ENCODE data around the gene NAMPT.
"Not testable (repeated sequence)": the region's sequence is repeated elsewhere in the genome, so short reads cannot be mapped to it uniquely, and the experiment has no call there.

NAMPT gene

GRCh38 chr7:106224797-106225196 lies 60.0 kb downstream of the NAMPT start:
- DNase-seq = no peak

- no peak for DNase-seq
These were observed 61.6 kb downstream of the NAMPT start for GRCh38 chr7:106223156-106223555.

DNA sequence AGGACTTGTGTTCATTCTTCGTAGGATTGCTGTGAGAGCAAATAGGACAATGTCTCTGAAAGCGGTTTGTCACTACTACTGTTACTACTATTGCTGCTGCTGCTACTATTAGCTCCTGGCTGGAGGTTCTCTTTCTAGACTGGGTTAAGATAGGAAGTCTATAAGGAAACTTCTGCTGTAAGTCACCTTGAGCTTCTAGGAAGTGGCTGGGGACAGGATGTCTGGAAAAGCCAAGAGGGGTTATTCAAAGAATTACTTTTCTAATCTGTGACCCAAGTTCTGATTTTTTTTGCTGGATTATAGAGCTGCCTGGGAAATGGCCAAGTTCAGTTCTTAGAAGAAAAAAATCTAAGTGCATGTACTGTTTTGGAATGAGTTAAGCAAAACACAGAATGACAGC lies 62.2 kb downstream of the NAMPT start:
- DNase-seq = no peak

DNA sequence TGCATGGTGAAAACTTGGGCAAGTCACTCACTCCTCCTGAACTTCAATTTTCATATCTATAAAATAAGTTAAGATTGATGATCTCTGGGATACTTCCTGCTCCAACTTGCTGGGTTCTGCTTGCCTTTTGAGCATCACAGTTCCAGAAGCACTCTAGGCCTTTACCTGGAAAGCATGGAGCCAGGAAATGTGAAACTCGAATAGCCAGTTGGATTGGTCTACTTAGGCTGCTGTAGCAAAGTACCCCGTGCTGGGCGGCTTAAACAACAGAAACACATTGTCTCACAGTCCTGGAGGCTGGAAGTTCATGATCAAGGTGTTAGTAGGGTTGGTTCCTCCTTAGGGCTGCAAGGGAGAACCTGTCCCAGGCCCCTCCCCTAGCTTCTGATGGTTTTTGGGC lies 64.5 kb downstream of the NAMPT start:
- no peak for DNase-seq

- DNase-seq = no peak
These were observed 65.6 kb downstream of the NAMPT start for GRCh38 chr7:106219170-106219569.

DNA sequence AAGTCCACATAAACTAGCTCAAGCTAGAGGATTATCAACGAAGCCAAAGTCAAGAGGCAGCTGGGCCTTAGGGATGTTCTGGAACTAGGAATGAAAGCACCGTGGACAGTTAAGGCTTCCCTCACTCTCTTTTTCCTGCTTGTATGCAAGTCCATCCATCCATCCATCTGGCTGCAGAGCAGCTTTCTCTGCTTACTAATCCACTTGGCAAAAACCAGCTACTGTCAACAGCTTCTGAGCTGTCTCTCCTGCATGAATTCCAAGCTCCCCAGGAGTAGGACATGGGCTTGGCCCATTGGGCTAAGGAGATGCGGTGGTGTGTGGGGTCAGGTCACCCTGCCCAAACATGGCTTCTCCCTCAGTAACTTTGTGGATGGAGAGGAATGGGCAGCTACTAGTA lies 66.2 kb downstream of the NAMPT start:
- DNase-seq = no peak

GRCh38 chr7:106216923-106217542 lies 67.8 kb downstream of the NAMPT start:
- peak; percentile 9 for DNase-seq

GRCh38 chr7:106216517-106216922 lies 68.3 kb downstream of the NAMPT start:
- no peak for DNase-seq

- DNase-seq = no peak
These were observed 68.8 kb downstream of the NAMPT start for GRCh38 chr7:106215868-106216516.

DNA sequence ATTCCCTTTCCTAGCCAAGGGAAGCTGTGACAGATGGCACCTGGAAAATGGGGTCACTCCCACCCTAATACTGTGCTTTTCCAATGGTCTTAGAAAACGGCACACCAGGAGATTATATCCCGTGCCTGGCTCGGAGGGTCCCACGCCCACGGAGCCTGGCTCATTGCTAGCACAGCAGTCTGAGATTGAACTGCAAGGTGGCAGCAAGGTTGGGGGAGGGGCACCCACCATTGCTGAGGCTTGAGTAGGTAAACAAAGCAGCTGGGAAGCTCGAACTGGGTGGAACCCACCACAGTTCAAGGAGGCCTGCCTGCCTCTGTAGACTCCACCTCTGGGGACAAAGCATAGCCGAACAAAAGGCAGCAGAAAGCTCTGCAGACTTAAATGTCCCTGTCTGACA lies 75.8 kb downstream of the NAMPT start:
- DNase-seq = not testable (repeated sequence)

- no peak for DNase-seq
These were observed 77.8 kb downstream of the NAMPT start for GRCh38 chr7:106206826-106207541.

- DNase-seq = no peak
These were observed 79.1 kb downstream of the NAMPT start for GRCh38 chr7:106205621-106206222.

- no peak for DNase-seq
These were observed 81.3 kb downstream of the NAMPT start for GRCh38 chr7:106203473-106203872.

DNA sequence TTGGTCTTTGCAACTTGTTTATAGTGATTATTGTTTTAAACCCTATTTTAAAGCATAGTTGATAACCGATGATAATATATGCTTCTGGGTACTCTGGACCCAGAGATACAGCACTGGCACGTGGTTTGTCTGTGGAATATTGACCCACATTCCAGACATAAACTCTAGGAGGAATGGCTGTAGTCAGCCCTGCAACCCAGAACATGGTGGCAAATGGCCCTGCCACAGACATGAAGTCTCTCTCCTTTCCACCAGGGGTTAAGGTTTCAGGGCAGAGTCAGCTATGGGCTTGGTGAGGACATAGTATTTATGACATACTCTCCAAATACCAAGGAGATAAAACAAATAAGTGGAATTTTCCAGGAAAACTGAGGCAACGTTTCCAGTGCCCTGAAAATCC lies 83.6 kb downstream of the NAMPT start:
- DNase-seq = no peak

- no peak for DNase-seq
These were observed 84.9 kb downstream of the NAMPT start for GRCh38 chr7:106199813-106200364.

DNA sequence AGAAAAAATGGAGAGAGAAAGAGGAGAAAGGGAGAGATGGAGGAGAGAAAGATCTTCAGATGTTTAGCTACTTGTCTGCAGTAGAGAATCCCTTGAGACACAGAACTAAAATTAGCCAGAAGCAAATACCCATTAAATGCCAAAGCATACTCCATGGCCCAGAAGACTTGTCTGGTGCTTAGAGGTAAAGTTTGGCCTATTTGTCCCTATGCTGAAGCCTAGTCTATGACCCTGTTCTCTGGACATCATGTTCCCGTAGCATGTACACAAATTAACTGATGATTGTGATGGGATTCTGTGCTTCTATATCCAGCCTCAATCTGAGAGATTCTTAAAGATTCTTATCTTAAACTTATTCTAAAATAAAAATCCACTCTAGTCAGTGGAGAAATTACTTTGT lies 85.8 kb downstream of the NAMPT start:
- no peak for DNase-seq

Data from NCI-H774 (cell line).